Measurements from ENCODE around the gene OR2L13.

OR2L13 gene

DNA sequence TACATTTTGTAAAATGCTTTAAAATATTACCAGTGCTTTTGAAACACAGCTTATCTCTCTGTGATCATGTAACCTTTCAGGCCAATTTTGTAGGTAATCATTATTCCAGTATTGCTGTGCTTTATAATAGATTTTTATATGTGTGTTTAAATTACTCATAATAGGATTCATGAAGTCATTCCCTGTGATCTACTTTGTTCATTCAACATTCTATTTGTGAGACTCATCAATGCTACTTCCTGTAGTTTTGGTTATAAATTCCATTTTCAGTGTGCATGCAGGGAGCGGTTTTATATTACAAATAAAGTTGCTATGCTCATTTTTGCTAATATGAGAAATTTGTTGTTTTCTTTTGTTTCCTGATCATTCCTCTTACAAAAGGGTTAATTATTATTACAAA is 45.9 kb downstream of the OR2L13 start:
- TF ChIP-seq, protein P1, sequence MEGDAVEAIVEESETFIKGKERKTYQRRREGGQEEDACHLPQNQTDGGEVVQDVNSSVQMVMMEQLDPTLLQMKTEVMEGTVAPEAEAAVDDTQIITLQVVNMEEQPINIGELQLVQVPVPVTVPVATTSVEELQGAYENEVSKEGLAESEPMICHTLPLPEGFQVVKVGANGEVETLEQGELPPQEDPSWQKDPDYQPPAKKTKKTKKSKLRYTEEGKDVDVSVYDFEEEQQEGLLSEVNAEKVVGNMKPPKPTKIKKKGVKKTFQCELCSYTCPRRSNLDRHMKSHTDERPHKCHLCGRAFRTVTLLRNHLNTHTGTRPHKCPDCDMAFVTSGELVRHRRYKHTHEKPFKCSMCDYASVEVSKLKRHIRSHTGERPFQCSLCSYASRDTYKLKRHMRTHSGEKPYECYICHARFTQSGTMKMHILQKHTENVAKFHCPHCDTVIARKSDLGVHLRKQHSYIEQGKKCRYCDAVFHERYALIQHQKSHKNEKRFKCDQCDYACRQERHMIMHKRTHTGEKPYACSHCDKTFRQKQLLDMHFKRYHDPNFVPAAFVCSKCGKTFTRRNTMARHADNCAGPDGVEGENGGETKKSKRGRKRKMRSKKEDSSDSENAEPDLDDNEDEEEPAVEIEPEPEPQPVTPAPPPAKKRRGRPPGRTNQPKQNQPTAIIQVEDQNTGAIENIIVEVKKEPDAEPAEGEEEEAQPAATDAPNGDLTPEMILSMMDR (IDR thresholded peaks at IDR 0.05; ENCODE audit: low read depth, low read length), result no peak
- H3K4me3 ChIP-seq (ENCODE audit: low read depth, low read length), result no peak overlapping the region

DNA sequence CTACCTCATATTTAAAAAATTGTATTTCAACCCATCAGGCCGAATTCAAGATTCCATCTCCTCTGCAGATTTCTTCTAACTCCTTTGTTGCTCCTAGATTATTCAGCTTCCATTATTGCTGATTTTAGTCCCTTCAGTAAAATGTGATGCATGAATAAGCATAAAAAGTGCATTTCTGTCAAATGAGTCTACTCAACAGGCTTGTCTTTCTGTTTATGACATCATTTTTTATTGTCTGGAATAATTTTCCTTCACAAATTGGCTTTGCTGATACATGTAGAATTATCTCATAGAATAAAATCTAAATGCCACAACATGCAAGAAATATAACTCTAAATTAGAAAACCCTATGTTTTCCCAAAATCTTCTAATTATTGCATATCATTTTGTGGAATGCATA is 48.3 kb downstream of the OR2L13 start:
- TF ChIP-seq, protein P1 (IDR thresholded peaks at IDR 0.05; ENCODE audit: low read depth, low read length), result no peak
- no peak overlapping the region for H3K4me3 ChIP-seq (ENCODE audit: low read depth, low read length)

DNA sequence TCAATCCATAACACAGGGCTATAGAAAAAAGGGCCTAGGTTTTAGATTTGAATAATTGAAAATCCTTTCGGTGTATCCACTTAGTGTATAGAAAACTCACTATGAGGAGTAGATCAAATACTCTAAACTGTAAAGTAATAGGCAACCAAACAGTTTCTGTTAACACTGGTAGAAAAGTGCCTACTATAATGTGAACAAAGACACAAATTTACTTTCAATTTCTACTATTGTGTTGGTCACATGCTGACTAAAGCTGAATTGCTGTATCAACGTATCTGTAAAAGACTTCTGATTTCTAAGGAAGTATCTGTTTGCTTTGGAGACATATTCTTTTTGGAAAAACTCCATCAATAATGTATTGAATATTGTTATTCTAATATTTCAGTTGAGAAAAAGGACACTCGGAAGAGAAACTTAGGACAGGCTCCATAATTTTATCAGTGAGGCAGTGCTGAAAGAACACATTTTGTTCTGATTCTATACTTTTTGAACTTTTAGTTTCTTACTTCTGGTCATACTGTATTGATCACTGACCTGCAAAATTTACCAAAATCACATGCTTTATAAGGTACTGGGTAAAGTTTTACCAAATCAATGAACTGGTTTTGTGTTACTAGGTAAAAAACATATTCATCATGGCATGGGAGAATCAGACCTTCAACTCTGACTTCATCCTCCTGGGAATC is 49.7 kb downstream of the OR2L13 start, which contains the start of gene OR2M5:
TSS of gene OR2M5 (plus strand) at position 636 of the 686 bp plus-strand sequence. CDS start at position 636, 0 bp downstream.
- no peak within 1 kb of the TSS for H3K4me3 ChIP-seq (ENCODE audit: low read depth, low read length)
- TF ChIP-seq, protein P1 (IDR thresholded peaks at IDR 0.05; ENCODE audit: low read depth, low read length), result no peak

Data from WI38 (cell line).